ENCODE measurements around the gene FARSB. TPM values are rescaled to one million over a fixed set of nuclear protein-coding genes. Genes with fewer than 3 reads are reported as not detected.

FARSB gene
- polyA plus RNA-seq, 3 donors: 5.8 to 10.9 (median 8.4) TPM

GRCh38 chr2:222670191-222671038 is 14.5 kb upstream of the FARSB start:
- DNase-seq: no peak
- 83% methylated on average over 7 of the region's 9 CpGs for WGBS (ENCODE audit: insufficient coverage)
- Mint-ChIP-seq H3K36me3 (peaks cover 0 to 11% of the 10 kb centered on the region in 2 donors), H3K4me3 (peak overlapping the region; percentile 79 to 92), H3K4me1 (peaks cover 58% of the 10 kb centered on the region), H3K9me3 (peaks cover 0 to 3% (median 0%) of the 10 kb centered on the region in 7 donors), H3K27ac (peak overlapping the region in 5 of 7 donors; percentile 26 to 89 (median 63)), H3K27me3 (ENCODE audit: low read depth in 3 of 3) (peaks cover 5 to 20% (median 8%) of the 10 kb centered on the region in 3 donors)
- Histone ChIP-seq H3K9ac (ENCODE audit: insufficient read depth, low read length, poor library complexity, severe bottlenecking) (no peak overlapping the region), H3K79me2 (ENCODE audit: insufficient read depth, low read length) (no peaks in the 10 kb centered on the region), H2AFZ (ENCODE audit: insufficient read depth, low read depth, low read length, poor library complexity, severe bottlenecking) (peak overlapping the region; percentile 91), H3K36me3 (replicated peaks in 1 of 2; ENCODE audit: control insufficient read depth in 1 of 2, insufficient read depth in 2 of 2, low read length in 2 of 2) (no peaks in the 10 kb centered on the region), H3K27ac (ENCODE audit: low read depth in 1 of 2, low read length in 2 of 2) (peak overlapping the region in 1 of 2 donors; percentile 84), H3K4me3 (replicated peaks in 1 of 3; ENCODE audit: low read depth in 2 of 3, low read length in 3 of 3) (peak overlapping the region in 1 of 3 experiments; percentile 79), H3K27me3 (ENCODE audit: control insufficient read depth in 2 of 2, insufficient read depth in 2 of 2, low read length in 2 of 2) (peaks cover 5 to 16% of the 10 kb centered on the region in 2 donors), H3K4me1 (ENCODE audit: control insufficient read depth in 1 of 2, insufficient read depth in 2 of 2, low read length in 2 of 2) (peaks cover 56 to 67% of the 10 kb centered on the region in 2 donors), H3K9me3 (replicated peaks in 1 of 2; ENCODE audit: control insufficient read depth in 1 of 2, insufficient read depth in 1 of 2, low read length in 2 of 2) (no peaks in the 10 kb centered on the region), H3K4me2 (replicated peaks; ENCODE audit: extremely low read depth, low read length, poor library complexity, severe bottlenecking) (no peak overlapping the region), H4K20me1 (ENCODE audit: insufficient read depth, low read length) (no peaks in the 10 kb centered on the region)
- intact Hi-C loops (cut with micrococcal nuclease): no loop called here
- TF ChIP-seq, protein P1, sequence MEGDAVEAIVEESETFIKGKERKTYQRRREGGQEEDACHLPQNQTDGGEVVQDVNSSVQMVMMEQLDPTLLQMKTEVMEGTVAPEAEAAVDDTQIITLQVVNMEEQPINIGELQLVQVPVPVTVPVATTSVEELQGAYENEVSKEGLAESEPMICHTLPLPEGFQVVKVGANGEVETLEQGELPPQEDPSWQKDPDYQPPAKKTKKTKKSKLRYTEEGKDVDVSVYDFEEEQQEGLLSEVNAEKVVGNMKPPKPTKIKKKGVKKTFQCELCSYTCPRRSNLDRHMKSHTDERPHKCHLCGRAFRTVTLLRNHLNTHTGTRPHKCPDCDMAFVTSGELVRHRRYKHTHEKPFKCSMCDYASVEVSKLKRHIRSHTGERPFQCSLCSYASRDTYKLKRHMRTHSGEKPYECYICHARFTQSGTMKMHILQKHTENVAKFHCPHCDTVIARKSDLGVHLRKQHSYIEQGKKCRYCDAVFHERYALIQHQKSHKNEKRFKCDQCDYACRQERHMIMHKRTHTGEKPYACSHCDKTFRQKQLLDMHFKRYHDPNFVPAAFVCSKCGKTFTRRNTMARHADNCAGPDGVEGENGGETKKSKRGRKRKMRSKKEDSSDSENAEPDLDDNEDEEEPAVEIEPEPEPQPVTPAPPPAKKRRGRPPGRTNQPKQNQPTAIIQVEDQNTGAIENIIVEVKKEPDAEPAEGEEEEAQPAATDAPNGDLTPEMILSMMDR (IDR thresholded peaks at IDR 0.05): no peak

DNA sequence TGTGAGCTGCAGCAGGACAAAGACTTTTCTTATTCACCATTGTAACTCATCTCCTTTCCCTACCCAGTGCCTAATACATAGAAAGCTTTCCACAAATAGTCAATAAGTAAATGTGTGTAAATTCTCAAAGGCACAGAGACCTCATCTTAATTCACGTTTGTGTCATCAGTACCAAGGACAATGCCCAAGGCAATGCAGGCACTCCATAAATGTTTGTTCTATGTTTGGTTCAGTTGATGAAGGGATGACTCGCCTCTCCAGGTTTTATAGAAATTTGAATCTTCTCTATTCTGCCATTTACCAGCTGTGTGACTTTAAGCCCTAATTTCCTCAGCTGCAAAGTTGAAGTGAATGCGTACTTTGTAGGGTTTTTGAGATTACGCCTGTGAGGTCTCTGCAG is 13.5 kb upstream of the FARSB start:
- no CpG with 5 or more reads among the region's 4 CpGs for WGBS (ENCODE audit: insufficient coverage)
- DNase-seq: no peak
- H3K36me3 ChIP-seq (replicated peaks in 1 of 2; ENCODE audit: control insufficient read depth in 1 of 2, insufficient read depth in 2 of 2, low read length in 2 of 2): no peaks in the 10 kb centered on the region
- H3K9ac ChIP-seq (ENCODE audit: insufficient read depth, low read length, poor library complexity, severe bottlenecking): no peak overlapping the region
- H2AFZ ChIP-seq (ENCODE audit: insufficient read depth, low read depth, low read length, poor library complexity, severe bottlenecking): no peak overlapping the region
- TF ChIP-seq, protein P1 (IDR thresholded peaks at IDR 0.05): no peak
- H3K4me1 ChIP-seq (ENCODE audit: control insufficient read depth in 1 of 2, insufficient read depth in 2 of 2, low read length in 2 of 2): peaks cover 56 to 67% of the 10 kb centered on the region in 2 donors
- Mint-ChIP-seq H3K27ac (peak overlapping the region; percentile 82 to 96 (median 88)), H3K9me3 (peaks cover 0 to 3% (median 0%) of the 10 kb centered on the region in 7 donors), H3K4me1 (peaks cover 58% of the 10 kb centered on the region), H3K4me3 (no peak overlapping the region), H3K36me3 (peaks cover 0 to 13% of the 10 kb centered on the region in 2 donors), H3K27me3 (ENCODE audit: low read depth in 3 of 3) (peaks cover 5 to 20% (median 8%) of the 10 kb centered on the region in 3 donors)
- H3K4me3 ChIP-seq (replicated peaks in 1 of 3; ENCODE audit: low read depth in 2 of 3, low read length in 3 of 3): peak overlapping the region in 1 of 3 experiments; percentile 25
- peak overlapping the region; percentile 44 for H3K4me2 ChIP-seq (replicated peaks; ENCODE audit: extremely low read depth, low read length, poor library complexity, severe bottlenecking)
- peaks cover 5 to 16% of the 10 kb centered on the region in 2 donors for H3K27me3 ChIP-seq (ENCODE audit: control insufficient read depth in 2 of 2, insufficient read depth in 2 of 2, low read length in 2 of 2)
- H3K27ac ChIP-seq (ENCODE audit: low read depth in 1 of 2, low read length in 2 of 2): peak overlapping the region in 1 of 2 donors; percentile 84
- no peaks in the 10 kb centered on the region for H3K79me2 ChIP-seq (ENCODE audit: insufficient read depth, low read length)
- intact Hi-C loops (cut with micrococcal nuclease): loop anchor here in 1 of 2 donors (5.0 kb wide), 1 partner anchor 38 kb away; no protein-coding TSS in a partner anchor
- no peaks in the 10 kb centered on the region for H3K9me3 ChIP-seq (replicated peaks in 1 of 2; ENCODE audit: control insufficient read depth in 1 of 2, insufficient read depth in 1 of 2, low read length in 2 of 2)
- no peaks in the 10 kb centered on the region for H4K20me1 ChIP-seq (ENCODE audit: insufficient read depth, low read length)

Data from CD14-positive monocyte (primary cell).